GM18861 (cell line): ENCODE results near the gene CIROP.
"Not testable (repeated sequence)": the region's sequence is repeated elsewhere in the genome, so short reads cannot be mapped to it uniquely, and the experiment has no call there.

Experiments used
- ATAC-seq: cut with Tn5 transposase; IDR thresholded peaks from one replicate; pipeline ENCODE4 v1.9.1; 2021; ENCODE audit not compliant: unreplicated experiment

CIROP gene

DNA sequence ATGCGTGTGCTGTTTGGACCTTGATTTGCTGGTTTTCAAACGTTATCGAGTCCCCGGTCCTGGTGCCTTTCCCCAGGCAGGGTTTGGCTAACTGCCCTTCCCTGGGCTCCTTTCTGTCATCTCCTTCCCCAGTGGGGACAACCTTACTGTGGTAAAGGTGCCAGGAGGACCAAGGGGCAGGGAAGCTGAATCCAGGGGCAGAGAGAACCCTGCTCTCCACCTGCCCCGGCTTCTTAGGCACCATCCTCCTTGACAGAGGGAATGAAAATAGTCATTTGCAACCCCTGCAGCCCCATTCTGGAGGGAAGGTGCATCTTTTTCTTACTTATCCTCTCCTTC, 9.3 kb upstream of the CIROP start:
- ATAC-seq = no peak

DNA sequence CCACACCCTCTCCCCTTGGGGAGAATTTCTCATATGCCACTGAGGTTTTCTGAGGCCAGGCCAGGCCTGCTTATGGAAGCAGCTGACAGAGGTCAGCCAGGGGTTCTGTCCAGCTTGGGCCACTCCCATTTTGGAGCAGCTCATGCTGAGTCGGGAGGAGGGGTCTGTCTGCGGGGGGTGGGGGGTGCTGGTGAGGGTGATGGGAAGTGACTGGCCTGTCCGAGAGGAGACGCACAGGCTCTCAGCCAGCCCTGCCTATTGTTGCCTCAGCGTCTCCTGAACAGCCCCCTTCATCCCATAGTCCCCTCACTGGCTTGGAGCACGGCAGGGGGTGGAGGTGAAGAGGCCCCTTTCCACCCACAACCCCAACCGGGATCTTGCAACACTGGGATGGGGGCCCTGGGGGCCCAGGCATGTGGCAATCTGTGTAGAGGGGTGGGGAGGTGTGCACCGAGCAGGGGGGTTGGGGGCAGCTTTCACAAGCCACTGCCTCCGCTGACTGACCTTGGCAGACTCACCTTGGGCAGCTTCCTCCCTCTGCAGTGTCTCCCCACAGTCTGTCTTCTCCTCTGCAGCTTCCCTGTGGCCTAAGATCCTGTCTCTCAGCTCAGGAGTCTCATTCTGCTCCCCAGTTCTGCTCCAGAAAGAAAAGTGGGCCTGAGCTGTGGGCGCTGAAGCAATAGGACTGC, 8.8 kb upstream of the CIROP start:
- no peak for ATAC-seq

DNA sequence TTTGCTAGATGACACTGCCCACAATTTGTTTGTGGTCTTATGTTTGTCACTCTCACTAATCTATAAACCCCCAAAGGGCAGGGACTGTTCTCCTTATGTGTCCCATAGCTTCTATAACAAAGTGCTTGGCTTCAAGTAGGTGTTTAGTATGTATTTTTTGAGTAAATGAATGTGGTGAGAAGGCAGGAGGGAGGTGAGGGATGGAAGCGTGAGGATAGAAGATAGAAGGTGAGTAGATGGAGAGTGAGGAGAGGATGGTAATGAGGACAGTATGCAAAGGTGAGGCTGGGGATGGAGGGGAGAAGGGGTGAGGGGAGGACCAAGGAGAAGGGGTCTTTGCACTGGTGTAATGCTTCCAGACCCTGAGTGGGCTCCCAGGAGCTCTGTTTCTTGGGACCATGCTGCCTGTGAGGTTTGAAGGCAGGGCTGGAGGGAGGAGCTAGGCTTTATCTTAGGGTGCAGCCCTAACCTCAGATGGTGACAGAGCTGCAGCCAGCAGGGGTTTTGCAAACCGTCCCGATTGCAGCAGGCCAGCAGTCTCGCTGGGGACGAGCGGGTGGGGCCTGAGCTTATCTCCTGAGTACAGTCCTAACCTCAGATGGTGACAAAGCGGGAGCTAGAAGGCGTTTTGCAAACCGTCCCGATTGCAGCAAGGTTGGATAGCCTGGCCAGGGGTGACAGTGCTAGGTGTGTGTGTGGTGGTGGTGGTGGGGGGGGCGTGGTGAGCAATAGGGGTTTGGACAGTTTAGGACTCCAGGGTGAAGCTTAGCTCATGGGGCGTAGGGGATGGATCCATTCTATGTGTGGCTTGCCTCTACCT, 7.8 kb upstream of the CIROP start:
- no peak for ATAC-seq

DNA sequence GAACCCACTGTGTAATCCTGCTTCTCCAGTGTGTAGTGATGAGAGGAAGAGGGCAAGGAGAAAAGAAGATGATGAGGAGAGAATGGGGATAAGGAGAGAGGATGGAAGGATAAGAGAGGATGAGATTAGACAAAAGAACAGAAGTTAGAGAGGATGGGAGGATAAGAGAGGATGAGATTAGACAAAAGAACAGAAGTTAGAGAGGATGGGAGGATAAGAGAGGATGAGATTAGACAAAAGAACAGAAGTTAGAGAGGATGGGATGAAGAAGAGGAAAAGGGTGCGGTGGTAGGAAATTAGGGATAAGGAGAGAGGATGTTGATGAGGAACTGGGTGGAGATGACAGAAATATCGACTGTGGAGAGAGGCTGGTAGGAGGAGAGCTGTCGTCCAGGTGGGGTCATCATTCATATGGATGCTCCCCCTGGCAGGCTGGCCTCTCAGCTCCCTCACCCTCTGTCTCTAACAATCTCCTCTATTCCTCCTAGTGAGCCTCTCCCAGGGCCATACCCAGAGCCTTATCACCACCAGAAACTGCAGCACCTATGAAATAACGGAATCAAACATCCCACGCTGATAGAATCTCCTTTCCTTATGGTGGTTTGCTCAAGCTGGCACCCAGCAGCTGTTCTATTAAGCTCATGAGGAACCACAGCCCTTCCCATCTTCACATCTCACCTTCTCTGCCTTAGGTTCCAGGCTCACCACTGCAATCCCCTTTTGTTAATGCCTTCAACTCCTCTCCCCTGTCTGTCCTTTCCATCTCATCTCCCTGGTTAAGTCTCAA, 6.0 kb upstream of the CIROP start:
- no peak for ATAC-seq

DNA sequence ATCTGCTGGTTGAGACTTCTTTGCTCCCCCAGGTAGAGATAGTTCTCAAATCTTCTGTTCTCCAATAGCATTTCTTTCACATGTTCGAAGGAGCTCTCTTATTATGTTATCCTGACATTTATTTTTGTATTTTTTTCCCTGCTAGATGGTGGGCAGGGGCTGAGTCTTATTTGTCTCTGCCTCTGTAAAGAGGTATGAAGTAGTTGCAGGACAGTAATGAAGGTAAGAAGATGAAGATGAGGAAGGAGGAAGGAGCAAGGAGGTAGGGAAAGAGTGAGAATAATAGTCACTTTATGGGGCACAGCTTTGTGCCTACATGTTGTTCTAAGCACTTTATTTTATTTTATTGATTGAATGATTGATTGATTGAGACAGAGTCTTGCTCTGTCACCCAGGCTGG, 5.0 kb upstream of the CIROP start:
- no peak for ATAC-seq

DNA sequence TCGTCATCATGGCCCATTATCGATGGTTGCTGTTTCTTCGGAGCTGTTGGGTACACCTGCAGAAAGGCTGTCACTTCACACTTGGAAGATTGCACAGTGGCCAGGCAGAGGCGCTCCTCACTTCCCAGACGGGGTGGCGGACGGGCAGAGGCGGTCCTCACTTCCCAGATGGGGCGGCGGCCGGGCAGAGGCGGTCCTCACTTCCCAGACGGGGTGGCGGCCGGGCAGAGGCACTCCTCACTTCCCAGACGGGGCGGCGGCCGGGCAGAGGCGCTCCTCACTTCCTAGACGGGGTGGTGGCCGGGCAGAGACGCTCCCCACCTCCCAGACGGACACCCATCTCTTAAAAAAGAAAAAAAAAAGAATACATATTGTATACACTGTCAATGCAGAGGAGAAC, 3.4 kb upstream of the CIROP start:
- not testable (repeated sequence) for ATAC-seq

DNA sequence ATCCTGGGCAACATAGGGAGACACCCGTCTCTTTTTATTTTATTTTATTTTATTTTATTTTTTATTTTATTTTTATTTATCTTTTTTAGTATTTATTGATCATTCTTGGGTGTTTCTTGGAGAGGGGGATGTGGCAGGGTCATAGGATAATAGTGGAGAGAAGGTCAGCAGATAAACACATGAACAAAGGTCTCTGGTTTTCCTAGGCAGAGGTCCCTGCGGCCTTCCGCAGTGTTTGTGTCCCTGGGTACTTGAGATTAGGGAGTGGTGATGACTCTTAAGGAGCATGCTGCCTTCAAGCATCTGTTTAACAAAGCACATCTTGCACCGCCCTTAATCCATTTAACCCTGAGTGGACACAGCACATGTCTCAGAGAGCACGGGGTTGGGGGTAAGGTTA, 2.8 kb upstream of the CIROP start:
- not testable (repeated sequence) for ATAC-seq

DNA sequence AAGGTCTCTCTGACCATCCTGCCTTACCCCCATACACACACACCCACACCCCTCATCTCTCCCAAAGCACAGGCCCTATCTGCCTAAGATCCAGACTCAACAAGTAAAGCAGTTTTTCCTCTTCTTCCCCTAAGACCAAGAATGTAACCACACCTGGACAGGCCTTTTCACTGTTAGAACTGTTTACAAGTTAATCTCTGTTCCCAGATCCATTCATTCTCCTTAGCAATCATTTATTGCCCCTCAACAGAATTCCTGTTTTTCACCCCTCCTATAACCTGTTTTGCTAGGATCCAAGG, 1.9 kb upstream of the CIROP start:
- no peak for ATAC-seq

DNA sequence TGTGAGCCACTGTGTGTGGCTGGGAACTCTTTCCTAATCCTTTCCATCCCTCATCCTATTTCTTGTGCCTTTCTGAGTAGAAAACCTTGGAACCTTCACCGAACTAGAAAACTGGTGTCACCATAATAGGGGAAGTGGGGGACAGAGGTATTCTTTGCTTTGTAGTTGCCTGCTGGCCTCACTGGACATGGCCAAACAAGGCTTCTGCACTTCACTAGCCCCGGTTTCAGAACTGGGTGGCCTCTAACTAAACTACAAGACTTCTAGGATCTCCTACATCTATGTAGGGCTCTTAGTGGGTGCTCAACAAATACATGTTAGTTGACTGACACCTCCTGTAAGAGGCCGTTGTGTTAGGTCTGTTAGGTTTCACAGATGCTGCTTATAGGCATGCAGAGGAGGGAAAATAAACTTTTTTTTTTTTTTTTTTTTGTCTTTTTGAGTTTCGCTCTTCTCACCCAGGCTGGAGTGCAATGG, 597 bp upstream of the CIROP start:
- ATAC-seq = no peak

DNA sequence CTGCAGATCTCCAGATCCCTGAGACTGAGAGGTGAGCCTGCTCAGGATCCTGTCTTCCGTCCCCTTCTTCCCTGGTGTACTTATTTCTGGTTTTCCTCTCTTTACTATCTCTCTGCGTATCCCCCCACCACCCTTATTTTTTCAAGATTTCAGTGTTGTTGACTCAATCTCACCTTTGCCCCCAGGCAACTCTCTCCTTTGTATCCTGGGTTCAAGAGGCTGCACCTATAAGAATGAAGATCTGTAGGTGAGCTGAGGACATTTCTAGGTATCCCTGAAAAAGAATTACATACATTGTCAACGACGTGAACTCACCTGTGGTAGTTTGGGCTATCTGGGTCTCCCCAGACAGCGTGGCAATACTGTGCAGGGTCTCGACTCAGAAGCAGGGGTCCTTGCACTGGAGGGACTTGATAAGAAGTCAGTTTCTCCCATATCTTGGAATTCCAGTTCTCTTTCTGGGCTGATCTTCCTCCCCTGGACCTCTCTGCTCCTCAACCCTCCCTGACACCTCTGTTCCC, 659 bp downstream of the CIROP start:
- no peak for ATAC-seq

DNA sequence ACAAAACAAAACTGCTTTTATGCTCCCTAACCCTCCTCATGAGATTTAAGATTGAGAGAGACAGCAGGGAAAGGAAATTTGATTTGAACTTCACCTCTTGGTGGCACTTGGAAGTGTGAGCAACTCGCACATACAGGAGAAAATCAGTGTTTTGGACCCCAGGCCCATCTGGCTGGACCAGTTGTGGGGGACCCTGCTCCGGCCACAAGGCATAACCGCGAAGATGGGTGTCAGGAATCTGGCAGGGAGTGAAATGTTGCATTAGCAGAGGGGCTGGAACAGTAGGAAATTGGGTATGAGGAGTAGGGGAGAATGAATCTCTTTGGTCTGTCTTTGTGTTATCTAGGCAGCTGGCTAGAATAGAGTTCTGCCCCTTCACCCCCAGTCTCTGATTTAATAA, 1.2 kb downstream of the CIROP start:
- ATAC-seq = no peak

DNA sequence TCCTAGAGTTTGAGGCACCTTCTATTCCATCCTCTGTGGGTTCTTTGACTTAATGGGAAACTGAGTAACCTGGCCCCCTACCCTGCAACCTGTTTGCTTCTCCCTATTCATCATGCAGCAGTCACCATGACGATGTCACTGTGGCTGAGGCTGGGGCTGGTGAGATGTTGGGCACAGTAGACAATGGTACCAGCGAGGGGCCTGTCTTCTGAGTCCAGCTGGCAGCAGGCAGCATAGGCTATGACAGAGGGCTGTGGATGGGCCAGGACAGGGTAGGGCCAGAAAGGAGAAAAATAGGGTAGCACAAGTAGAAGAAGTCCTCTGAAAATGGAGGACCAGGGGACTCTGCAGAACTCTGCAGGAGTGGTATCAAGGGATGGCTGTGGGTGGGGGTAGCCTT, 2.0 kb downstream of the CIROP start:
- no peak for ATAC-seq

DNA sequence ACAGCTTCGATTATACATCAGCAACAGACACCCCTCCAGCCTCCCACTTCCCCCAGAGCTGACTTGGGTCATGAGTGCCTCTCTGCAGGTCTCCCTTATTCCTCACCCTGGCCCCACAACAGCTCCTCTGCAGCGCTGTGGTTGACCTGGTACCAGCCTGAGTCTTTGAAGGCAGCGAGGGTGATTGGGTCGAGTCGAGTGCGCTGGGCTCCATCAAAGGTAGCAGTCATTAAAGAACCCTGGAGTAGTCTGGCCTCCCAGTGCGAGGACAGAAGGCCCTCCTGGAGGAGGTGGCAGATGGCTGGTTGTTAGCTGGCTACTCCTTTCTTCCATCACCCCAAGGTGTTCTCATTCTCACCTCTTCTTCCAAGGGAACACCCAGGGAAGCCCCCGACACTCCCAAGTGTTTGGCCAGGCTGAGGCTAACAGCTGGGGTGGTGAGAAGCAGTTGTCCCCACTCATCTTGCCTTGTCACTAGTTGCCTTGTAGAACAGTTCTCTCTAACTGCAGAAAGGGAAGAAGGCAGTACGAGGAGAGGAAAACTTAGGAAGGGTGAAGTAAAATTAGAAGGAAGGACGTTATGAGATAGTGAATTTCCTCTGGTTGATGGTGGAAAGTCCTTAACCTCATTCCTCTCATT, 2.7 kb downstream of the CIROP start:
- ATAC-seq = no peak

DNA sequence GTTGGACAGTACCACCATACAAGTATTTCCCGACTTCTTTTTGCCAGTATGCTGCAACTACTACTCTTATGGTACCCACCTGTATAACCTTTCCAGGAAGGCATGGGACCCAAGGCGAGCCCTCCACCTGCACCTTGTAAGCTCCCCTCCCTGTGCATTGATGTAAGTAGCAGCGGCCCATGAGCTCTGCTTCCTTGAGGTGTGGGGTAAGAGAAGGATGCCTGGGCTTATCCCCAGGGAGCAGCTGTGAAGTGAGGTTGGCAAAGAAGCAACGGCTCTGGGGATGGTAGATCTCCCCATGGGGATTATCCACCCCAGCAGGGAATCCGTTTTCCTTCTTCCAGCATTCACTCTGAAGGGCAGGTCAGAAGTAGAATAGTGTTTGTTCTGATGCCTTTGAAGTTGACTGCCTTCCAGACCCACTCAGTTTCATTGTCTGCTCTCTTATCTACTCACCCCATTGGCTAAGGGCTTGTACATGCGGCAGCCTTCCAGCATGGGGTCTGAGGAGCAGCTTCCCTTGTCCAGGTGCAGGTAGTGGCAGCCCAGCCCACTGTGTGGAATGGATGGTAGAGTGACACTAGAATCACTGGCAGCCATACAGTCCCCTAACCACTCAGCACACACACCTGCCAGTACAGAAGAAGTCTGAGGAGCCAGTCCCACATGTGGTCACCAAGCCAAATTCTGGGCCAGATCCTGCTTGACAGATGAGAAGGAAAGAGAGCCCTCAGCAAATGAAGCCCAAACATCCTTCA, 3.4 kb downstream of the CIROP start:
- ATAC-seq = no peak

DNA sequence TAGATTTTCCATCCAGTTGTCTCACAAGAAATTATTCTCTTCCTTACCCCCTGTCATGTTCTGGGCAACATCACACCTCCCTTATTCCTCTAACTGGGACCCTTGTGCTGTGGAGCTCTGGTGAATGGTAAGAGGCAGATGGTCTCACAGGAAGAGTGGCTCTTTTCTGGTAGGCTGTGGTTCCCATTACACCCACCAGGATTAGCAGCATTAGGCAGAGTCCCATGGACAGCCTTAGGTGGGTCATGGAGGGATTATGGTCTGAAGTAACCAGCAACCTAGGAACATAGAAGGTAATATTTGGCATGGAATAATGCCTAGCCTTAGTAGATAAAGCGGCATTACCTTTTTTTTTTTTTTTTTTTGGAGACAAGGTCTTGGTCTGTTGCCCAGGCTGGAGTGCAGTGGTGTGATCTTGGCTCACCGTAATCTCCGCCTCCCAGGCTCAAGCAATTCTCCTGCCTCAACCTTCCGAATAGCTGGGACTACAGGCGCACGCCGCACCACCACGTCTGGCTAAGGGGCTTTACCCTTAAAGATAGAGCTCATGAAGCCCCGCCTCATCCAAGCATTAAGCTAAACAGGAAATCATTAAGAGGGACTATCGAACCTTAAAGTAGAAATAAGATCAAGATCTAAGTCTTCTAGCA, 5.5 kb downstream of the CIROP start:
- ATAC-seq = no peak

DNA sequence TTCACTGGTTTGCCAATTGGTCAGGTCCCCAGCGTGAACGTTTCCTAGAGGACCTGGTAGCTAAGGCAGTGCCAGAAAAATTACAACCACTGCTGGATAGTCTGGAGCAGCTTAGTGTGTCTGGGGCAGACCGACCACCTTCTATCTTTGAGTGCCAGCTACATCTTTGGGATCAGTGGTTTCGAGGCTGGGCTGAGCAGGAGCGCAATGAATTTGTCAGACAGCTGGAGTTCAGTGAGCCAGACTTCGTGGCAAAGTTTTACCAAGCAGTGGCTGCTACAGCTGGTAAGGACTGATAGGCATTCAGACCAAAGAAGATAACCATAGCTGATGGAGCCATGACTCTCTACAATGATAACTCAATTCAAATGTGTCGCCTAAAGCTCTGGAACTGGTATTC, 7.0 kb downstream of the CIROP start:
- no peak for ATAC-seq

DNA sequence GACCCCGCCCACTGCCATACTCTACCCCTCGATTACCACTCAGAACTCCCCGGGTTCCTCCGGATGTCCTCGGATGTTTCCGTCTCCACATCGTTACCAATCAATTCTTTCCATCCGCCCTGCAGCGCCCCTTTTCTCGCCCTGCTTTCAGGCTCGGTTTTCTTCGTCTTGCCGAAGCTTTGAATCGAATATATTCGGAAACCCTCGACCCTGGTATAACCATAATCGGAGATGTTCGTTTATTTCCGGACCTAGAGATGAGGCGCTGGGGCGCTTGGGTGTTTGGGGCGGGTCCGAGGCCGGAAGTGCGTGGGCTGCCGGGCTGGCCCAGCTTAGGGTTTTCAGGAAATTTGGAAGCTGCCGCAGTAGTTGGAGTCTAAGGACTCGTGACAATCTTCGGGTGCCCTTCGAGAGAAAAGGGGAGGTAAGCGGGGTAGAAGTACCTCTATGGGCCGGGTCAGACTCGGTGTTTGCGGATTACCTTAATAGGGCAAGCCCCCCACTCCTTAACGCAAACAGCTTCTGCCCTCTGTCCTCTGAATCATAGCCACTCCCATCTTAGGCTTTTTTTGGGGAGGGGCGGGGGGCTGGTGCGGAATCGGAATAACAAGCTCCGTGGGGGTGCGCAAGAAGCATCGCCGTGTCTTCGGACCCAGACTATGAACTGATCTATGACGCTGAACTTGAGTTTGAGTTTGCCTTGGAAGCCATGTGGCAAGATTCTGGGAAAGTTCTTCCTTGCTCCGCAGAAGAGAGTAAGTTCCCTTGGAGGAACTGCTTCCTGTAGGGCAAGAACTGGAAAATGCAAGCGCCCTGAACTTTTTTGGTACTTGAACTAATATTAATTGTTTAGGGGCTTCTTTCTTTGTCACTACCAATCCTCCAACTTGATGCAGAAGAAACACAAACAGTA, 9.3 kb downstream of the CIROP start, which contains the start of gene C14orf119:
Gene C14orf119 (plus strand): TSS at position 310 of the 913 bp plus-strand sequence. CDS start 2,154 bp downstream, outside the sequence.
- peak; percentile 83 for ATAC-seq

DNA sequence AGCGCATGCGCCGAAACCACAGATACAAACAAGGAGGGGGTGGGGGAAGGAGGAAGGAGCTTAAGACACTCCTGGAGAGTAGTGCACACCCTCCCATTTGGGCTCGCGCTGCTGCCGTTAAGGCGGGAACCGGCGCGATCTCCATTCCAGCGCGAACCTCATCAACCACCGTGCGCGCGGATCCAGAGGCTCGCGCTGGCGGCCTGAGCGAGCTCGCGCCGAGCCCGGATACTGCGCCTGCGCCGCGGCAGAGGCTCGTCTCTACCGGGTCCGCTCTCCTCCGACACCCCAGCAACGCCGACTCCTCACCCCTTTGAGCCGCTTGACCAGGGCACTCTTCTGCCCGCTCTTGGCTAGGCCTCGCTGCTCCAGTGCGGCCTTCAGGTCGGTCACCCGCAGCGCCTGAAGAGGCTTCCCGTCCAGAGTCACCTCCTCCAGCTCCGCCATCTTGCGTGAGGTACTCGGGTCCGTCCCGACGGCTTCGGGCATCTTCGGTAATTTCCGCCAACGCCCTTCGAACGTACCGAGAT, 10.1 kb downstream of the CIROP start, which contains the start of gene ACIN1:
Gene ACIN1 (minus strand): TSS at position 471 of the 530 bp plus-strand sequence. CDS start 24 bp downstream, at position 447.
- ATAC-seq = peak; percentile 25
